ENCODE data around the gene RAP2A. TPM values are rescaled to one million over a fixed set of nuclear protein-coding genes. Genes with fewer than 3 reads are reported as not detected.

Gene RAP2A
- 15.9 TPM for total RNA-seq

- peak; percentile 77 to 94 (median 94) for DNase-seq (ENCODE audit: low read depth in 2 of 3, low spot score in 2 of 3)
These were observed at the start of gene RAP2A for GRCh38 chr13:97433727-97434396. Gene RAP2A (plus strand): TSS chr13:97434169. CDS start chr13:97434471, 302 bp downstream.

- no peak for DNase-seq (ENCODE audit: low read depth in 2 of 3, low spot score in 2 of 3)
These were observed 49.6 kb upstream of the RAP2A start for GRCh38 chr13:97384371-97384770.

- no peak for DNase-seq (ENCODE audit: low read depth in 2 of 3, low spot score in 2 of 3)
These were observed 48.8 kb upstream of the RAP2A start for GRCh38 chr13:97385146-97385545.

- no peak for DNase-seq (ENCODE audit: low read depth in 2 of 3, low spot score in 2 of 3)
These were observed 48.1 kb upstream of the RAP2A start for GRCh38 chr13:97385854-97386253.

- DNase-seq (ENCODE audit: low read depth in 2 of 3, low spot score in 2 of 3): peak in 1 of 3 donors; percentile 56
These were observed 47.0 kb upstream of the RAP2A start for GRCh38 chr13:97386801-97387484.

- DNase-seq (ENCODE audit: low read depth in 2 of 3, low spot score in 2 of 3): no peak
These were observed 46.5 kb upstream of the RAP2A start for GRCh38 chr13:97387485-97387839.

- peak in 1 of 3 donors; percentile 4 for DNase-seq (ENCODE audit: low read depth in 2 of 3, low spot score in 2 of 3)
These were observed 46.1 kb upstream of the RAP2A start for GRCh38 chr13:97387890-97388289.

GRCh38 chr13:97388373-97388772 is 45.6 kb upstream of the RAP2A start:
- DNase-seq (ENCODE audit: low read depth in 2 of 3, low spot score in 2 of 3): peak in 1 of 3 donors; percentile 9

GRCh38 chr13:97390941-97391600 is 42.9 kb upstream of the RAP2A start:
- DNase-seq (ENCODE audit: low read depth in 2 of 3, low spot score in 2 of 3): no peak

- DNase-seq (ENCODE audit: low read depth in 2 of 3, low spot score in 2 of 3): no peak
These were observed 41.9 kb upstream of the RAP2A start for GRCh38 chr13:97392020-97392419.

- no peak for DNase-seq (ENCODE audit: low read depth in 2 of 3, low spot score in 2 of 3)
These were observed 39.4 kb upstream of the RAP2A start for GRCh38 chr13:97394542-97394941.

- DNase-seq (ENCODE audit: low read depth in 2 of 3, low spot score in 2 of 3): no peak
These were observed 38.4 kb upstream of the RAP2A start for GRCh38 chr13:97395447-97396136.

- DNase-seq (ENCODE audit: low read depth in 2 of 3, low spot score in 2 of 3): no peak
These were observed 36.7 kb upstream of the RAP2A start for GRCh38 chr13:97397267-97397666.

- DNase-seq (ENCODE audit: low read depth in 2 of 3, low spot score in 2 of 3): no peak
These were observed 32.5 kb upstream of the RAP2A start for GRCh38 chr13:97401421-97401820.

GRCh38 chr13:97403893-97404750 is 29.8 kb upstream of the RAP2A start:
- DNase-seq (ENCODE audit: low read depth in 2 of 3, low spot score in 2 of 3): no peak

GRCh38 chr13:97407540-97407939 is 26.4 kb upstream of the RAP2A start:
- no peak for DNase-seq (ENCODE audit: low read depth in 2 of 3, low spot score in 2 of 3)

- DNase-seq (ENCODE audit: low read depth in 2 of 3, low spot score in 2 of 3): no peak
These were observed 25.0 kb upstream of the RAP2A start for GRCh38 chr13:97408938-97409337.

- DNase-seq (ENCODE audit: low read depth in 2 of 3, low spot score in 2 of 3): no peak
These were observed 22.0 kb upstream of the RAP2A start for GRCh38 chr13:97411984-97412383.

GRCh38 chr13:97413694-97414093 is 20.3 kb upstream of the RAP2A start:
- peak in 2 of 3 donors; percentile 7 to 15 for DNase-seq (ENCODE audit: low read depth in 2 of 3, low spot score in 2 of 3)

GRCh38 chr13:97414392-97414791 is 19.6 kb upstream of the RAP2A start:
- DNase-seq (ENCODE audit: low read depth in 2 of 3, low spot score in 2 of 3): no peak

All from hematopoietic multipotent progenitor cell (in vitro differentiated cells).